LNCaP clone FGC (cell line): Measurements from ENCODE around the gene PPP1R2.

Experiments used
- DNase-seq: peaks from one replicate; pipeline ENCODE4 v3.0.0-alpha.2; 2011; ENCODE audit warnings: low read depth
- H3K4me3 ChIP-seq: 2 replicates; pipeline ENCODE4 v1.5.1; 2011; ENCODE audit warnings: mild to moderate bottlenecking, low read depth, low read length, control low read depth
- TF ChIP-seq, protein P1 (sequence below): IDR thresholded peaks from 2 replicates; pipeline ENCODE4 v1.5.1; 2012; ENCODE audit warnings: mild to moderate bottlenecking; ENCODE audit not compliant: control insufficient read depth, insufficient read depth; ENCODE audit errors: extremely low read depth

Gene PPP1R2

DNA sequence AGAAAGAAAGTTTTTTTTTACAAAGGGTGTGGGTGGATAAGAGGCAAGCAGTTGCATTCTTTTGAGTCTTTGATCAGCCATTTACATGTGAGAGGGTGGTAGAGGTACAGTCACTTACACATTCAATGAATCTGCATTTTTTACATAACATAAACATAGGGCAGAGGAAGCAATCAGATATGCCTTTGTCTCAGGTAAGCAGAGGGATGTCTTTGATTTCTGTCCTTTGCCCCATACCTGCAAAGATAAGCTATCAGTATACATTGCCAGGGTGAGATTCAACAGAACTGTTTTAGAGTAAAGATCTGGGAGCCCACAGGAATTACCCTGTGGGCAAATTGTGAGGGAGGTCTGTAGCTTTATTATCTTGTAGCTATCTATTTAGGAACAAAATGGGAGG lies 5.4 kb upstream of the PPP1R2 start:
- DNase-seq: no peak
- no peak overlapping the region for H3K4me3 ChIP-seq
- TF ChIP-seq, protein P1, sequence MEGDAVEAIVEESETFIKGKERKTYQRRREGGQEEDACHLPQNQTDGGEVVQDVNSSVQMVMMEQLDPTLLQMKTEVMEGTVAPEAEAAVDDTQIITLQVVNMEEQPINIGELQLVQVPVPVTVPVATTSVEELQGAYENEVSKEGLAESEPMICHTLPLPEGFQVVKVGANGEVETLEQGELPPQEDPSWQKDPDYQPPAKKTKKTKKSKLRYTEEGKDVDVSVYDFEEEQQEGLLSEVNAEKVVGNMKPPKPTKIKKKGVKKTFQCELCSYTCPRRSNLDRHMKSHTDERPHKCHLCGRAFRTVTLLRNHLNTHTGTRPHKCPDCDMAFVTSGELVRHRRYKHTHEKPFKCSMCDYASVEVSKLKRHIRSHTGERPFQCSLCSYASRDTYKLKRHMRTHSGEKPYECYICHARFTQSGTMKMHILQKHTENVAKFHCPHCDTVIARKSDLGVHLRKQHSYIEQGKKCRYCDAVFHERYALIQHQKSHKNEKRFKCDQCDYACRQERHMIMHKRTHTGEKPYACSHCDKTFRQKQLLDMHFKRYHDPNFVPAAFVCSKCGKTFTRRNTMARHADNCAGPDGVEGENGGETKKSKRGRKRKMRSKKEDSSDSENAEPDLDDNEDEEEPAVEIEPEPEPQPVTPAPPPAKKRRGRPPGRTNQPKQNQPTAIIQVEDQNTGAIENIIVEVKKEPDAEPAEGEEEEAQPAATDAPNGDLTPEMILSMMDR: no peak

DNA sequence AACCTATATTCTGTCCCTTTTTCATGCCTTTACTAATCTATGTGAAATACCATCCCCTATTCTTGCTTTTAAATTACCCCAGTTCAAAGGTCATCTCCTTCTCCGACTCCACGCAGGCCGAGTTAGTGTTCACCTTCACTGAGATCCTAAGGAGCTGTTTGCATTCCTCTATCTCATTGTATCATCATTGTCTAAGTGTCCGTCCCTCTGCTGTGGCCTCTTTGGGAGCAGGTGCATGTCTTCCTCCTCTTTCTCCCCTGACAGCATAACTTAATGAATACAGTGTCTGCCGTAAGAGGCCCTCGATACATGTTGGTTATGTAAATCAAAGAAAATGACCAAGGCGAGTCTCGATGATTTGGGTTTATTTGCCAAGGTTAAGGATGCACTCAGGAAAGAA lies 4.9 kb upstream of the PPP1R2 start:
- DNase-seq: no peak
- TF ChIP-seq, protein P1: no peak
- no peak overlapping the region for H3K4me3 ChIP-seq

DNA sequence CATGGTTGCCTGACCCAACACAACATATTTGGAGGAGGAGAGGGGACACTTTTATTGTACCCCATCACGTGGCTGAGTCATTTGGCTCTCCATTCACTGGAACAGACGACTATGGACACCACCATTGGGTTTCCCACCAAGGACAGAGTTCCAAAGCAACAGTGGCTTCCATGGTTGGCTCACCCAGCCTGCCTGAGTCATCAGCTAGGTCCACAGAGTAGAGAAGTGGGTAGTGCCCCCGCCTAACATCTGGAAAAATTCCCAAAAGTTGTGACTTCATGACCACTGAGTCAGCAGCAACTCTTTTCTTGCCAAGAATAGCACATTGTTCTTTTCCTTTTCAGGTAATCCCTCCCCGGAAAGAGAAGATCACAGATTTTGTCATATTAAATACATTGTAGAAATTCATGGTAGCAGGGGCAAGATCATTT lies 3.0 kb upstream of the PPP1R2 start:
- TF ChIP-seq, protein P1: no peak
- DNase-seq: no peak
- H3K4me3 ChIP-seq: no peak overlapping the region

DNA sequence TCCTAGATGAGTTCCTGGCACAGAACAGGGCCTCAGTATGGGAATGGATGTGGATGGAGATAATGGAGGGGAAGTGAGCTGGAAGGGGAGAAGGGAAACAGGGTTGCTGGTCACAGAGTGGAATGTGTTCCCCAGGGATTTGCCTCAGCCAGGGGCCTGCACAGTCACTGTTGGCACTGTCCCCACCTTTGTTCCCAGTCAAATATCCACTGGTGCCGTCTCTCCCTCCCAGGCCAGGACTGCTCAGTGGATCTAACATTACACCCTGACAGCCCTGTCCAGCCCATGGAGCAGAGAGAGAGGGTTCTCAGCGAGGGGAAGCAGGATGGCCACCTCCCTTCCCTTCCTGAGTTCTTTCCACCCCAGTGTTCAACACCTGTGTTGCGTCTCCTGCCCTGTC lies 1.5 kb upstream of the PPP1R2 start:
- TF ChIP-seq, protein P1: no peak
- DNase-seq: no peak
- H3K4me3 ChIP-seq: no peak overlapping the region

DNA sequence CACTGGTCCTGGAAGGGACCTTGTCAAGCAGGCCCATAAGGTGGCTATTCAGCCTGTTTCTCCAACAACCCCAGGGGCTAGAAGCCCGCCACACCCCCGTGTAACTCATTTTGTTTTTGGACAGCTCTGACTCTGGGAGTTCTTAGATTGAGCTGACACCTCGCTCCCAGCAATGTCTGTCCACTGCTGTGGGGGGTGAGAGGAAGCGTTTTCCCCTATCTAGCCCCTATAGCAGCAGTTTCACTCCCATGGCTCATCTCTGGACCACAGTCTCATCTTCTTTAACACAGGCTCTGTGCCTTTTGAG lies 1.1 kb upstream of the PPP1R2 start:
- no peak for DNase-seq
- H3K4me3 ChIP-seq: no peak overlapping the region
- TF ChIP-seq, protein P1: no peak

DNA sequence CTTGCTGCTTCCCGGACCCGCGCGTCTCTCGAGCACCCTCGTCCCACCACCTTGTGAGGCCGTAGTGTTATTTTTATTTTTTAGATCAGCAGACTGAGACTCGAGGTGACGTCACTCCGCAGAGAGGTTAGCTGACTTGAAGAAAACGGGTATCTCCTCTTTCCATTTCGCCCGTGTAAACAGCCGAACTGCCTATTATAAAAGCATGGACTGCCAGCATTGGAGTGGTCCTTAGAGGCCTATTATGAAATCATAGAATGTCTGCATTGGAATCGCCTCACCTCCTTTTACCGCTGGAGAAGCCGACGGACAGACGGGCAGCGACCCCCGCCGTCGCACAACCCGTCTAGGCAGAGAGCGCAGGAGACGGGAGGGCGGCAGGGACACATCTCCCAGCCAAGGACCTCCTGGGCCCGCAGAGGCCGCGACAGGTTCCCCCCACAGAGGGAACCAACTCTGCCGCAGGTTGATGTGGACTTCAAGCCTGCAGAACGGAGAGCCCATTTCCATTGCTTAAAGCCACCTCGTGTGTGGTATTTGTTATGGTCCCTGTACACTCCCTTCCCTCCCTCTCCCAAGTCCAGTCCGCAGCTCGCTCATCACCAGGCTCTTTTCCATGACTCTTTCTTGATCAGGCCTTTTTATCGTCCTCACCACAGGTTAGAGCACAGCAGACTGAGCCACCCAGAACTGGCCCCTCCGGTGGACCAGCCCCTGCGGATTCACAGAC lies 540 bp upstream of the PPP1R2 start:
- H3K4me3 ChIP-seq: peak overlapping the region; percentile 83
- TF ChIP-seq, protein P1: no peak
- DNase-seq: no peak

DNA sequence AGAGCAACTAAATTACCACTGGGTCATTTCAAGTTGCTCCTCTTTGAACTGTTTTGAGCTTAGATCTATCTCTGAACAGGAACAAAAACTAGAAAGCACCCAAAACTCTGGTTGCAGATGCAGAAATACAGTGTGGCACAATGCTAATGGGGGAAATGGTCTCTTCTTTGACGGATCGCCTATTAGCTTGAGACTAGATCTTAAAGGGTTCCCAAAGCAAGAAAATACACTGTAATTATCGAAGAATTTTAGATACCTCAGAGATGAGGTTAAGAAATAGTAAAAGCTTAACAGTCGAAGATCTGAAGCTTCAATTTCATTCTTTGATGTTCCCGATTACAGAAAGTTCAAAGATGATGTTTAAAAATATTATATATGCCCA lies 818 bp downstream of the PPP1R2 start:
- no peak for DNase-seq
- H3K4me3 ChIP-seq: peak overlapping the region; percentile 83
- TF ChIP-seq, protein P1: no peak
